ACHN (cell line): ENCODE results near the gene PKP4.

Experiments
- DNase-seq: peaks from one replicate; pipeline ENCODE4 v3.0.0-alpha.2; 2015
- in situ Hi-C: cut with HindIII; loops from 2 replicates; pipeline ENCODE4 v1.10.0; 2017; ENCODE audit warnings: low sequenced_read_pairs, low pct_ligation_motif_present, low pct_unique_long_range_greater_than_20kb

PKP4 gene

DNA sequence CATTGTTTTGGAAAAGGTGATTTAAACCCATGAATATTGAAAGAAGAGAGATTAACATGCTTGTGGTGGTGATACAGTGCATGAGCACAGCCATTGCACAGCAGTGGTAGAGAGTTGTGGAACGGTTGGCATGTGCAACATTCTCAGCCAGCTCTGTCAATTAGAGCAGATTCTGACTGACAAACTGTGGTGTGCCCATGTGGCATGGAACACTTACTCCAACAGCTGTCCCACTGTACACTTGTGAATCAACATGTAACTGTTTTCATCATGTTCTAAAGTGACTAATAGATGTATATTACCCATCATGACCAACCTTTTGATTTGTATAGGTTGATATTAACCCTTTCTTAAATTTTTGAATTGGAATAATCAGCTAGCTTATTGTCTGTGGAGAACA lies 55.6 kb downstream of the PKP4 start:
- in situ Hi-C loops, result no loop called here
- no peak for DNase-seq

DNA sequence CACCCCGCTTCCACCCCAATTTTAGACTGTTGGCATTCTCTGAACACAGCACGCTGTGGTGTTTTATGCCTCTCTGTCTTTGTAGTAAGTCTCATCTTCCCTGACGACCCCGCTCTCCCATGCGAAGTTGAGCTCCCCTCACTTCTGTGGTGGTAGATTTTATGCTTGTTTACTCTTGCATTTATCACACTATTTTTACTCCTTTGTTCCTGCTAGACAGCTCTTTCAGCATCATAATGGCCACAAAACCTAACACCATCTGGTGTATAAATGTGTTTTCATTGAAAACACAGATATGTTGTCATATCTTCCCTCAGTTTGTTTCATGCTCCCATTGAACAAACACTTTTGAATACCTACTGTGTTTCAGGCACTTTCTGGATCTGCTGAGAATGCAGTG lies 57.1 kb downstream of the PKP4 start:
- in situ Hi-C loops, result no loop called here
- no peak for DNase-seq

DNA sequence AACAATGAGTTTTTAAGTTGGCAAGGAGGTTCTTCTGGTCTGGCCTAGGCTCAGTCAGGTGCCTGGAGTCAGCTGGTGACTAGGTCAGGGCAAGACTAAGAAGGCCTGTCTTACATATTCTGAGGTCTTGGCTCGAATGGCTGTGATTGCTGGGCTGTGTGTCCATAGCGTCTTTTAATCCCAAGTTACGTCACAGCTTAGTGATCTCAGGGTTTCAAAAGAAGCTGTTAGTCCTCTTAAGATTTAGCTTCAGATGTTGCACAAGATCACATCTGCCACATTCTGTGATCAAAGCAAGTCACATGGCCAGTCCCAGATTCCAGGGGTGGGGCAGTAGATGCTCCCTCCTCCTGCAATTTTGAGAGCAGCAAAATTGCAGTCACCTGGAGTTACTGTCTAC lies 61.3 kb downstream of the PKP4 start:
- no peak for DNase-seq
- in situ Hi-C loops, result no loop called here

DNA sequence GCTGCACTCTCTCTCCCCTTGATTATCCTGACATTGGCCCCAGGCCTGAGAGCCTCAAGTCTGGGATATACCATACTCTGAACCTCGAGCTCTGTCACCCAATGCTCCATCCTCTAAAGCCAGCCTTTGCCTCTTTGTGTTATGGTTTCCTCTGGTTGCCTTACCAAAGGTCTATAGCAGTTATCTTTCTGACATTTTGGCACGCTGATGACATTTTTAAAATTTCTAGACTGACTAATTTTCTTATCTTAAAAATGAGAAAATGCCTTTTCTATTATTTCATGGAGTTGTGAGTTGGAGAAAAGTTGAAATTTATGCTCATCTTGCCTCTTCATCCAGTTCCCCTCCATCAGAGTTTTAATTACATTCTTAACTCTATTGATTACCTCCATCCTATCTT lies 62.7 kb downstream of the PKP4 start:
- no peak for DNase-seq
- in situ Hi-C loops, result no loop called here

DNA sequence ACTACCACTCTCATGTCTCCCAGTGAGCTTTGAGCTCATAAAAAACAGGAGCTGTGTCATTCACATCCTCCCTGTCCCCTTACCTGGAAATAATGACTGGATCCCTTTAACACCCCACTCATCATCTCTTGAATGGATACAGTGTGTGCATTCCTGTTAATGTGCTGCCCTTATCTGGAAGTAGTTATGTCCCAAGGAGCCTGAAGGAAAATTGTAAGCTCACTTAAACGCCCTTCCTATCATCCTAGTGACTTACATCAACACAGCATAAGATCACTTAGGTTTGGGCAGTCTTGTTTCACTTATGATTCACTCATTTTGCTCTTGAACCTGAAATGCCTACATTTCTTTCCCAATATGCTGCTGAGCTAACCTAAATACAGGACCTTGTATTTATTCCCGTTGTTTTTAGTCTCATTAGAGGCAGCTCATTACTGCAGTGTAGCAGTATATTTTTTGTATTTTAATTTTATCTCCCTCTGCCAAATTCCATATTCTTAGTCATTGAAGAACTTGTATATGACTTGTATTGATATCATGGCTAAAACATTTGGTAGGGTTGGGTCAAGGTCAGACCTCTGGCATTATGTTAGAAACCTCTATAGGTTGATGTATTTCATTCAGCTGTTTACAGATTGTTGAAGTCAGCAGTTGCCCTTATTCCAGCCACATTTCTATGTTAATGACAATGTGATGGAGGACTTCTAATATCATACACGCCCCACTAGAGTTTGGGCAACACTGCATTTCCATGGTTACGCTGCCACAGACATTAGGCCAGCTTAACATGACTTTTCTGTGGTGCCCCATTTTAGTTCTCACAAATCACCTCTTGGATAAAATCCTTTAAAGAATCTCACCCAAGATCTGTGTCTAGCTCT lies 72.9 kb downstream of the PKP4 start:
- DNase-seq, result no peak
- in situ Hi-C loops, result no loop called here

DNA sequence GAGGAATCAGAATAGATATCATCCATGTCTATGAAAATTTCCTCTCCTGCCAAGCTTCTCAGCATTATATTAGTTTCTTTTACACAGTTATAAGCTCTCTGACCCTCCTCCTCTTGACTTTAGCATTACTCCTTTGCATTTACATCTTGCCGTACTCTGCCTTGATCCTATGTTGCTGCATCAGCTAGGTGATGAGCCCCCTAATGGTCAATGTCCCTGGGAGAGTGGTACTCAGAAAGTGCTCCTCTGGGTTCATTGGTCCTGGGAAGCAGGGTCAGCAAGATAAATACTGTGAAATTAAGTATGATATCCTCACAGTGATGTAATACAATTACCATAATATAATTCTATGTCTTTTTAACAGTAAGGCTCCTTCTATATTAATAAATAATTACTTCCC lies 74.1 kb downstream of the PKP4 start:
- in situ Hi-C loops, result no loop called here
- DNase-seq, result no peak

DNA sequence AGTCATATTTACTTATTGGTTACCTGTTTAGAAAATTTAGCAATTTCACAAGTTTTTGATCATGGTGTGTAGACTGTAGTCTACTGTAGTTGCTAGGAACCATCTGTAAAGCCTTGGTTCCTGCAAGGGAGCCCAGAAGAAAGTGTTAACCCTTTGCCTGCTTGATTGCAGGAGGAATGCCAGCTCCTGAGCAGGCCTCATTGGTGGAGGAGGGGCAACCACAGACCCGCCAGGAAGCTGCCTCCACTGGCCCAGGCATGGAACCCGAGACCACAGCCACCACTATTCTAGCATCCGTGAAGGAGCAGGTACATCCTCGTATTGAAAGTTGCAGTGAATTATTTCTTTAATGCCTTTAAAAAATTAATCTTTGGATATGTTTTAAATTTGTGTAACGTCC lies 76.3 kb downstream of the PKP4 start:
- in situ Hi-C loops, result no loop called here
- no peak for DNase-seq

DNA sequence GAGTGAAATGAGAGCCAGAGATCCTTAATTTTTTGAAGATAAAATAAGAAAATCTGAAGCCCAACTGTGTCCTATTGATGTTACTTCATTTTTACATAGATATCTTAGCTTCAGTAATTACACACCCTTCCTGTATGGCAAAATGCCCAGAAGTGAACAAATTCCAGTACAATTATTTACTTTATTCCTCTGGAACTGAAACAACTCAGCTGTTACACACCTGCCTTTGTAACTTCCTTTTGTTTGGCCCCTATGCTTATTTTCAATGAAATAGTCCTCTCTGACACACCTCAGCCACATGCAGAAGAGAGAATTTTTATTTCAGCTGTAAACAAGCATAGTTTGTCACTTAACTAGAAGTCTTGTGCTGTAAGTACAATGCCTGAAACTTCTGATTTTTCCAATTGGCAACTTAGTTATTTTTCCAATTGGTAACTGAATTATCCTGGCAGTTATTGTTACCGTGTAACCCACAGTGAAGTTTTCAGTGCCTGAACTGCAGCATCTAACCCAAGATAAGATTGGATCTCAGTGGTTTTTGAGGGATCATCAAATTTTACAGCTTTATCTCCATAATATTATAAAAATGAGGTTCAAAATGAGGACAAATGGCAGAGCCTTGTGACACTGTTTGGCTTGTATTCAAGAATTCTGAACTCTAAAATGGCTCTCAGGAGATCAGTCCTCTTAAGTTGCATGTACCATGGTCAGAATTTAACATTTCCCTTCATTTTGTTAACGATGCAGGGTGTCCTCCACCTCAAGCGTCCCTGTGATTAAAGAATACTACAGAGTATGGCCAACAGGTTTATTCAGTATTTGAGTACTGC lies 82.6 kb downstream of the PKP4 start:
- peak; percentile 65 for DNase-seq
- in situ Hi-C loops, result no loop called here

DNA sequence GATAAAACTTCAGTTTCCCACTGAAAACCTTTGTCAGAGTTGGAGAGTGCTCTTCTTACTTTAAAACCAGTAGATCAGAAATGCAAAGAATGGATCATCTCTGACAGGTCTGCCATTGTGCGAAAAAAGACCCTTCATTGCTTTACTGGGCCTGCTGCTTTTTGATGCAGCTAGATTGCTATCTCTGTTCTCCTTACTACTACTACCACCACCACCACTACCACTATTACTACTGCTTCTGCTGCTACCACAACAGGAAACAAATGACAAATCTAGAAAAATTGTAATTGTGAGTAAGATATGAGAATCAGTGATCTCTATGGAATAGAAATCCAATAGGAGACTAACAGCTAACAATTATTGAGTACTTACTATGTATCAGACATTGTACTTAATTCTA lies 85.8 kb downstream of the PKP4 start:
- in situ Hi-C loops, result no loop called here
- no peak for DNase-seq

DNA sequence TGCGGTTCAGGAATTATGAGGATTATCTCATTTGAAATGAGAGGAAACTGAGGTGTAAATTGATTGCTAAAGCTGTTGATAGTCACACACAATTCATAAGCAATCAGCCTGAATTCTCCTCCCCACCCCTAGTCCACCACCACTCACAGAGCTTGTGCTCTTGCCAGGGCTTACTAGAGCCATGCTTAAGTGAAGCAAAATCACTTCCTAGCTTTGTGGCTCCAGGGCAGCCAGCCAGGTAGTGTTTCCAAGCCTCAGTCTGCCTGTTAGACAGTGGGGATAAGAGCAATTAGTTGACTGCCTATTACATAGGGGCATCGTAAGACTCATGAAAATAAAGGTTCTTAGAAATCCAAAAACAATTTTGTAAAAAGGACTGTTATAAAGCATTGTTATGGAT lies 87.2 kb downstream of the PKP4 start:
- no peak for DNase-seq
- in situ Hi-C loops, result no loop called here

DNA sequence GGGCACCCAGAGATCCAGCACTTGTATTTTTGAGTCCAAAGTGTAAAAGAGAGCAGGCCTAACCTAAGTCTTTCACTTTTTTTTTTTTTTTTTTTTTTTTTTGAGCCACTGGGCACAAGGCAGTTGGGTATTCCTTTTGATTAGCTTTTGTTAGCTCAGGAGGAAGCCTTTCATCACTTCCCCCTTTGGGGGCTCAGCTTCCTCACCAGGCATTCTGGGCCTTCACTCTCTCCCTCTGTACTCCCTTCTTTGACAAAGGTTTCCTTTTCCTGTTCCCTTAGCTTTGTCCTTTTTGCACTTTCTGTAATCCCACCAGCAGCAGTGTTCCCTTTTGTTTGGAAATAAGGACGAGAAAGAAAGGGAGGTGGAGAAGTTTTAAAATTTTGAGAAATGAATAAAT lies 88.2 kb downstream of the PKP4 start:
- DNase-seq, result no peak
- in situ Hi-C loops, result no loop called here

DNA sequence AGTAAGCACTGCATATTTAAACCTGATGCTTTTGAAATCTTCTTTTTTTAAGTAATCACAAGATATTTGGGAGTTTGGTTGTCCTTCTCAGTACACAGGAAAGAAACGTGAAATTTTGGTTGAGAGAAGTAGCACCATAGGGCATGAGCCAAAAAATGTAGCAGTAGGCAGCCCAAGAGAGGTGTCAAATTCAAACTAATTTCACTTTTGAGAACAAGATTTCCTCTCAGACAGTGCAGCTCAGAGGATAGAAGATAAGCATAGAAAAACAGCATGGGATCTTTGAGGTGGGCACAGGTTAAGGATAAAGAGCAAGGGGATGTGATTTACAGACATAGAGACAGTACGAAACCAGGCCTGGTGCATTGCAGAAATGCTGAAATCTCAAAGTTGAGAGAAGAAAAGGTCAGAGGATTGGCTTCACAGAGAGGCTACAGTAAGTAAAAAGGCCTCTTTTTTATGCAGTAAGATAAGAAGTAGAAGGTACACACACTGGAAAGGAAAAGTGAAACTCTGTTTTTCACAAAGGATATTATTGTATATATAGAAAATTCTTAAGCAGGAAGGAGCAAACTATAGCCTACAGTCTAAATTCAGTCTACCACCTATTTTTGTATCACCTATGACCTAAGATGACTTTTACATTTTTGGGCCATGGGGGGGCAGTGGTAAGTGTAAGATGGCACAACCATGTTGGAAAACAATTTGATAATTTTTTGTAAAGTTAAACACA lies 89.8 kb downstream of the PKP4 start:
- no peak for DNase-seq
- in situ Hi-C loops, result no loop called here

DNA sequence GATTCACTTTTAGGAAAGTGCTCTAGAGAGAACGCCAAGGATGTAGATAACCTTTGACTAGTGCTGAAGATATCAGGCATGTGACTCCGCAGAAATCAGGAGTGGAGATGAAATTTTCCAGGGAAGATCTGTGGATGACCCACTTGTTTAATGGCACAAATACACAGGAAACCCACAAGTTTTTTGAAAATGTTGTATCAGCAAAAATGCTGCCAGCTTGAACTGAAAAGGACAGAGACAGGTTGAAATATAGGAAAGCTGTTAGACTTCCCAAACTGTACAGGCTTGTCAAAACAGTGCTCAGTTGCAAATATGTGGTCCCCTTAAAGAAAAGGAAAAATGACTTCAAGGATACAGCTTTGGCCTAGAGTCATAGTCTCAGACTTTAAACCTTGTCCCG lies 96.5 kb downstream of the PKP4 start:
- no peak for DNase-seq
- in situ Hi-C loops, result no loop called here

DNA sequence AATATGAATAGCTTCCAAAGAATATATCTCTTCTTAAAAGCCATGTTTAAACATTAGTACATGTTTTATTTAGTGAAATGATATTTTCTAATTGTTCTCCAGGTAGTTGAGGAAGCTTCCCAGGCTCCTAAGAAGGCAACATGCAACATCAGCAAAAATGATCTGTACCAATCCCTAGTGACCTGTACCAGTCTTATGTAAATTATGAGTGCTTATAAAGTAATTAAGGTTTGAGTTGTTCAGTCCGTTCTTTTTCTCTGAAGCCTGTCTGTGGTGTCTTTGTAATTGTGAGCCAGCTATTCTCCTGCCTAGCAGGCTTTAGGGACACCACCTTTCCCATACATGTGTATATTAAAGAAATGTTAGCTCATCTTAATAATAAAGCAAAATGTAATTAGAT lies 98.2 kb downstream of the PKP4 start:
- in situ Hi-C loops, result no loop called here
- no peak for DNase-seq

DNA sequence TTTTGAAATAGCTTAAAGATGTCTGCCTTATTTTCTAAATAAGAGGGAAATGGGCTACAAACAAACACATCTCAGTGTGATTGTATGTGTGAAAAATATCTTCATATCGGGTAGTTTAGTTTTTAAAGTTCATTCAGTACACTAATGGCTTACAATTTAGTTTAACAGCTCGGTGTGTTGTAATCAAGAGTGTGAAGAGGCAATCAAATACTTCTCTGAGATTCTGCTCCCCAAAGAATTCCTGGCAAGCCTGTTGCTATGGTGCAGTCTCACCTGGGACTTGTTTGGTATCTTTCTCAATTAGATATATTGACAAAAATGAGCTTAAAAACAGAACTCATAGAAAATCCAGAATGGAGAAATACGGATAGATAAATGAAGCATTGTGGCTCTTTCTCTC lies 99.4 kb downstream of the PKP4 start:
- in situ Hi-C loops, result no loop called here
- no peak for DNase-seq

DNA sequence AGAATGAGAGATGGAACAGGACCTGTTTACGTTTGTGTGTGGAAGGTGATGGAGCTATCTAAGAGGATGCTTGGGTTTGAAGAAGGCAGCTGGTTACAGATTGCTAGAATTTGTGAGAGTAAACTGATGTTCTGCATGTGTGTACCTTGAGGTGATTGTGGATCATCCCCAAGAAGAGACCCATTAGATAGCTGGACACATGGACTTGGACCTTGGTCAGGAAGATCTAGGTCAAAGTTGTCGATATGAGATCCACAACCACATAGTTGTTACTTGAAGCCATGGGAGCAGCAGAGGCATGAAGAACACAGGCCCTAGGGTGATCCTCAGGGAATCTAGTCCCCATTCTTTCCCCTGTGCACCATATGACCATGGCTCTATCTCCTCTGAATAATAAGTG lies 101.0 kb downstream of the PKP4 start:
- in situ Hi-C loops, result no loop called here
- DNase-seq, result no peak

DNA sequence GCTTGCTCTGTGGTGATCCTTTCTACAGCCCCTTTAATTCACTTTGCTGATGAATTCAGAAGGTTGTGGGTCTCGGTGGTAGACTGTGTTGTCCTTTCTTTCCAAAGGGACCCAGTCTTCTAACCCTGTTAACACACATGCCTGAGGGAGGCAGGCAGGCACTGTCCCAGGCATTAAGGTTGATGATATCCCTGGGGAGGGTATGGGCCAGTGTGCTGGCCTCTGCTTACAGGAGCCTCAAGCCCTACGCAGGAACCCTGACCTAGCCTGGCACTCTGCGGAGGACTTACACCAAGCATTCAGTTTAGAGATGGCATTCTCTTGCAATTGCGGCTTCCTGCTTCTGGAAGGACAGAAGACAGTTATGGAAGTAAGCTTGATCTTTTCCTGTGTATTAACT lies 102.5 kb downstream of the PKP4 start:
- no peak for DNase-seq
- in situ Hi-C loops, result no loop called here

DNA sequence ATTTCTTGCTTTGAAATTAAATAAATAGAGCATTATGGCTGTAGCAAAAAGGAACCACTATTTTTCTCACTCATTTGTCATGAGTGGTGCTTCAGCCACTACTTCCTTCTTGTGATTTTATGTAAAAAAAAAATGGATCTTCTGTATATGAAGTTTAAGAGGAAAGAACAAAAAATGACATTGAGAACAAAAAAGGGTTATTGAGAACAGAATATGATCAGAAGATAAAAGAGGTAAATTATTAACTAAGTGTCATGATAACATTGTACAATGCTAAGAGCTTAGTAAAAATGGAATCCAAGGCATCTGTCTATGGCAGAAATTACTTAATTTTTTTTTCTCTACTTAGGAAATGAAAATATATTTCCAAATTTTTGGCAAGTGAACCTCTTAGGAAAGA lies 103.5 kb downstream of the PKP4 start:
- in situ Hi-C loops, result no loop called here
- no peak for DNase-seq

DNA sequence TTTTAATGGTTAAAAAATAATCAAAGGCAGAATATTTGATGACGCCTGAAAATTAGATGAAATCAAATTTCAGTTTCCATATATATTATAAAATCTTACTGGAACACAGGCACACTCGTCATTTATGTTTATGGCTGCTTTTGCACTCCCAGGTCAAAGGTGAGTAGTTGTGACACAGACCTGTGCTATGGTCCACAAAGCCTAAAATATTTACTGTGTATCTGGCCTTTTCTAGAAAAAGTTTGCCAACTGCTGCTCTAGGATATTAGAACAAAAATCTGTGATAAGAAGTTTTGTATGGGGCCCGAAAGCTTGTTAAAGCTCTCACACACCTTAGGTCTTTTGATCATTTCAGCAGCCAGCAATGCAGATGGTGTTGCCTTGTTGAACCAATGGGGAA lies 104.3 kb downstream of the PKP4 start:
- in situ Hi-C loops, result no loop called here
- DNase-seq, result no peak
